Suprapubic skin (tissue), 3 donors: Measurements from ENCODE around the gene NPAS3.

Experiments used
- CTCF ChIP-seq, 2 donors: fragments of 200-600 bp in 1 of 2; fragments of 450-650 bp in 1 of 2; sonication (generic) in 1 of 2; IDR thresholded peaks; one replicate each; pipeline ENCODE4 v1.5.1; 2016 to 2019; ENCODE audit warnings: antibody characterized with exemption in 2 of 2, mild to moderate bottlenecking in 1 of 2, moderate library complexity in 1 of 2
- EP300 ChIP-seq: sonication (generic); formaldehyde crosslinking; IDR thresholded peaks from one replicate; pipeline ENCODE4 v1.6.1; 2017; ENCODE audit warnings: antibody characterized with exemption
- POLR2A ChIP-seq, 2 donors: fragments of 450-650 bp; IDR thresholded peaks; one replicate each; pipeline ENCODE4 v1.6.1; 2017; ENCODE audit warnings: antibody characterized with exemption in 2 of 2, mild to moderate bottlenecking in 2 of 2, moderate library complexity in 2 of 2

DNA sequence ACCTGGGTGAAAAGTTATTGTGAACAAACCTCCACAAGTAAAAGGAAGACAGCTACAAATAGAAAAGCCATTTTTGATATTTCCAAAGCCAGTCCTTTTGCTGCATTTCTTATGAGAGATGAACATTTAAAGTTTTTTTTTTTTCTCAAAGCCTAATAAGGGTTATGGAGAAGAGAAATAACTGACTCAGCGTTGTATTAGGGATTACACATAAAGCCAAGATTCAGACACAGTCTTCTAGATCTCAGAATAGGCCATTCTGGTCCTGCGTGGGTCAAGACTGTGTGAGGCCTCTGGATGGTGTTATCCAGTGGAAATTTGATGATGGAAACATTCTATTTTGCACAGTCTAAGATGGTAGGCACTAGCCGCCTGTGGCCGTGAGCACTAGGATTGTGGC lies 552.4 kb downstream of the NPAS3 start:
- TF ChIP-seq CTCF (IDR thresholded peaks at IDR 0.05), result no peak
- no peak for TF ChIP-seq EP300
- TF ChIP-seq POLR2A (IDR thresholded peaks at IDR 0.05), result no peak
